ENCODE data around the gene ZNF322. TPM values are rescaled to one million over a fixed set of nuclear protein-coding genes. Genes with fewer than 3 reads are reported as not detected.
A peak's percentile ranks its signal among the peaks of the same experiment; 100 is the strongest.
"Not testable (repeated sequence)": the region's sequence is repeated elsewhere in the genome, so short reads cannot be mapped to it uniquely, and the experiment has no call there.

ZNF322 gene
- polyA plus RNA-seq, 1 donor (not counting 4 experiments of a cell fraction or from before 2014, with no cell fraction given) = 7.7 TPM

DNA sequence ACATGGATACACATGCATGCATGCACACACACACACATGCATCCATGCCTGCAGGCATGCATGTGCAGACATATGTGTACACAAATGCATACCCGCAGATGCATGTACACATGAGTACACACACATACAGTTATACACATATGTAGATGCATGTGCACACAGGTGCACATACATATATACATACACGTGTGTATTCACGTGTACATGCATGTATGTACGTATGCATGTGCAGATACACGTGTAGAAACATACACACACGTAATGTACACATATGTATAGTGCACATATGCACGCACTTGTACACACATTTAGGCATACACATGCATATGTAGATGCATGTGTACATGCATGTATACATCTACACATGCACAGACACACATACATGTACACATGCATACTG is 11.0 kb upstream of the ZNF322 start:
- H3K36me3 ChIP-seq (ENCODE audit: control insufficient read depth in 2 of 2, extremely low read depth in 1 of 2, insufficient read depth in 2 of 2, low read length in 2 of 2); H4K20me1 ChIP-seq (ENCODE audit: control insufficient read depth, extremely low read depth, insufficient read depth, low read length); H3K9me3 ChIP-seq (ENCODE audit: control insufficient read depth, low read depth, low read length); FAIRE-seq; dilution Hi-C loops (cut with MboI; ENCODE audit: extremely low pct_ligation_motif_present, low sequenced_read_pairs); H3K9me1 ChIP-seq (ENCODE audit: control insufficient read depth, extremely low read depth, insufficient read depth, low read length); H3K9ac ChIP-seq (ENCODE audit: control insufficient read depth, extremely low read depth, insufficient read depth, low read length); H3K27me3 ChIP-seq (ENCODE audit: control insufficient read depth, extremely low read depth, insufficient read depth, low read length); H2AFZ ChIP-seq (ENCODE audit: control insufficient read depth, low read length); H3K4me2 ChIP-seq (ENCODE audit: control insufficient read depth, extremely low read depth, insufficient read depth, low read depth, low read length); H3K4me3 ChIP-seq (ENCODE audit: control insufficient read depth in 2 of 3, extremely low read depth in 1 of 3, insufficient read depth in 2 of 3, low read depth in 1 of 3, low read length in 3 of 3); DNase-seq (ENCODE audit: low read depth, low spot score); H3K27ac ChIP-seq (ENCODE audit: control insufficient read depth, insufficient read depth, low read length); H3K4me1 ChIP-seq (ENCODE audit: control insufficient read depth, extremely low read depth, insufficient read depth, low read length); H3K79me2 ChIP-seq (ENCODE audit: control insufficient read depth, insufficient read depth, low read length): not testable (repeated sequence)

DNA sequence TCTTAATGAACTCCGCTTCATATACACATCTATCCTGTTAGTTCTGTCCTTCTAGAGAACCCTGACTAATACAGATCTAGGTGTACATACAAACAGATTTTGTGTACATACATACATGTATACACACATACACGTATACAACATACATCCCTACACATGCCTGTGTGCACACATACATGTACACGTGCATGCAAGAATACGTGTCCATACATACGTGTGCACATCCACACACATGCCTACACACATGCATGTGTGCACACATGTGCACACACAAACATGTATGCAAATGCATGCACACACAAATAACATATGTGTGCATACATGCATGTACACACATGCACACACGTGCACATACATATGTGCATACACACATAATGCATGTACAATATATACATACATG is 10.5 kb upstream of the ZNF322 start:
- H3K27me3 ChIP-seq (ENCODE audit: control insufficient read depth, extremely low read depth, insufficient read depth, low read length); H3K9ac ChIP-seq (ENCODE audit: control insufficient read depth, extremely low read depth, insufficient read depth, low read length); H3K4me2 ChIP-seq (ENCODE audit: control insufficient read depth, extremely low read depth, insufficient read depth, low read depth, low read length); H3K36me3 ChIP-seq (ENCODE audit: control insufficient read depth in 2 of 2, extremely low read depth in 1 of 2, insufficient read depth in 2 of 2, low read length in 2 of 2); dilution Hi-C loops (cut with MboI; ENCODE audit: extremely low pct_ligation_motif_present, low sequenced_read_pairs); H3K4me3 ChIP-seq (ENCODE audit: control insufficient read depth in 2 of 3, extremely low read depth in 1 of 3, insufficient read depth in 2 of 3, low read depth in 1 of 3, low read length in 3 of 3); H2AFZ ChIP-seq (ENCODE audit: control insufficient read depth, low read length); H4K20me1 ChIP-seq (ENCODE audit: control insufficient read depth, extremely low read depth, insufficient read depth, low read length); H3K9me3 ChIP-seq (ENCODE audit: control insufficient read depth, low read depth, low read length); DNase-seq (ENCODE audit: low read depth, low spot score); FAIRE-seq; H3K79me2 ChIP-seq (ENCODE audit: control insufficient read depth, insufficient read depth, low read length); H3K27ac ChIP-seq (ENCODE audit: control insufficient read depth, insufficient read depth, low read length); H3K4me1 ChIP-seq (ENCODE audit: control insufficient read depth, extremely low read depth, insufficient read depth, low read length); H3K9me1 ChIP-seq (ENCODE audit: control insufficient read depth, extremely low read depth, insufficient read depth, low read length): not testable (repeated sequence)

DNA sequence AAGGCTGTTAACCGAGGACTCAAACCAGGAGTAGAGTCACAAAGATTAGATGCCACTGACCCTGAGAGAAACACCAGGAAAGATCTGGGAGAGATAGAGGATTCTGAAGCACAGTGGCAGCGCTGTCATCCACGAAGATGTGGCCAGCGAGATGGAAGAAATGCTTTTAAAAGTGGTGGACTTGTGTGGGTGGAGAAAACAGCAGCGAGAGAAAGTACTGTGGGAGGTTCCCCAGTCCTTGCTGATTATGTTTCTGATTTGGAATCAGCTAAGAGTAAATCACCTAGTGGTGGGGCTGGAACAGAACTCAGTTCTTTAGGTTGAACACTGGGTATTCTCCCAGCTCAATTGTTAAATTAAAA is 435 bp upstream of the ZNF322 start:
- Histone ChIP-seq H3K4me1 (ENCODE audit: control insufficient read depth, extremely low read depth, insufficient read depth, low read length) (peaks cover 7% of the 10 kb centered on the region), H3K27ac (ENCODE audit: control insufficient read depth, insufficient read depth, low read length) (no peak overlapping the region), H3K9me3 (ENCODE audit: control insufficient read depth, low read depth, low read length) (no peaks in the 10 kb centered on the region), H3K36me3 (ENCODE audit: control insufficient read depth in 2 of 2, extremely low read depth in 1 of 2, insufficient read depth in 2 of 2, low read length in 2 of 2) (peaks cover 0 to 7% of the 10 kb centered on the region in 2 experiments), H3K9ac (ENCODE audit: control insufficient read depth, extremely low read depth, insufficient read depth, low read length) (peak overlapping the region; percentile 75), H3K9me1 (ENCODE audit: control insufficient read depth, extremely low read depth, insufficient read depth, low read length) (no peaks in the 10 kb centered on the region), H3K79me2 (ENCODE audit: control insufficient read depth, insufficient read depth, low read length) (peaks cover 20% of the 10 kb centered on the region), H4K20me1 (ENCODE audit: control insufficient read depth, extremely low read depth, insufficient read depth, low read length) (no peaks in the 10 kb centered on the region), H3K4me3 (ENCODE audit: control insufficient read depth in 2 of 3, extremely low read depth in 1 of 3, insufficient read depth in 2 of 3, low read depth in 1 of 3, low read length in 3 of 3) (peak overlapping the region; percentile 67 to 73 (median 71)), H2AFZ (ENCODE audit: control insufficient read depth, low read length) (peak overlapping the region; percentile 63), H3K27me3 (ENCODE audit: control insufficient read depth, extremely low read depth, insufficient read depth, low read length) (no peaks in the 10 kb centered on the region), H3K4me2 (ENCODE audit: control insufficient read depth, extremely low read depth, insufficient read depth, low read depth, low read length) (peak overlapping the region; percentile 76)
- TF ChIP-seq, protein P1, sequence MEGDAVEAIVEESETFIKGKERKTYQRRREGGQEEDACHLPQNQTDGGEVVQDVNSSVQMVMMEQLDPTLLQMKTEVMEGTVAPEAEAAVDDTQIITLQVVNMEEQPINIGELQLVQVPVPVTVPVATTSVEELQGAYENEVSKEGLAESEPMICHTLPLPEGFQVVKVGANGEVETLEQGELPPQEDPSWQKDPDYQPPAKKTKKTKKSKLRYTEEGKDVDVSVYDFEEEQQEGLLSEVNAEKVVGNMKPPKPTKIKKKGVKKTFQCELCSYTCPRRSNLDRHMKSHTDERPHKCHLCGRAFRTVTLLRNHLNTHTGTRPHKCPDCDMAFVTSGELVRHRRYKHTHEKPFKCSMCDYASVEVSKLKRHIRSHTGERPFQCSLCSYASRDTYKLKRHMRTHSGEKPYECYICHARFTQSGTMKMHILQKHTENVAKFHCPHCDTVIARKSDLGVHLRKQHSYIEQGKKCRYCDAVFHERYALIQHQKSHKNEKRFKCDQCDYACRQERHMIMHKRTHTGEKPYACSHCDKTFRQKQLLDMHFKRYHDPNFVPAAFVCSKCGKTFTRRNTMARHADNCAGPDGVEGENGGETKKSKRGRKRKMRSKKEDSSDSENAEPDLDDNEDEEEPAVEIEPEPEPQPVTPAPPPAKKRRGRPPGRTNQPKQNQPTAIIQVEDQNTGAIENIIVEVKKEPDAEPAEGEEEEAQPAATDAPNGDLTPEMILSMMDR (optimal IDR thresholded peaks at IDR 0.05 in 1 of 3, IDR thresholded peaks at IDR 0.05 in 1 of 3, conservative IDR thresholded peaks at IDR 0.05 in 1 of 3; ENCODE audit: extremely low read depth in 1 of 3, insufficient read depth in 2 of 3, low read length in 3 of 3) = no peak
- no peak for TF ChIP-seq EZH2 (IDR thresholded peaks at IDR 0.05; ENCODE audit: low read length)
- FAIRE-seq (peak; percentile 32), DNase-seq (ENCODE audit: low read depth, low spot score) (no peak)
- dilution Hi-C loops (cut with MboI; ENCODE audit: extremely low pct_ligation_motif_present, low sequenced_read_pairs) = no loop called here

All from keratinocyte (primary cell).